SW480 (cell line): ENCODE results near the gene RAD51B.
"Not testable (repeated sequence)": the region's sequence is repeated elsewhere in the genome, so short reads cannot be mapped to it uniquely, and the experiment has no call there.

Experiments used
- DNase-seq: peaks from one replicate; pipeline ENCODE4 v3.0.0-alpha.2; 2016; ENCODE audit warnings: low spot score

RAD51B gene

DNA sequence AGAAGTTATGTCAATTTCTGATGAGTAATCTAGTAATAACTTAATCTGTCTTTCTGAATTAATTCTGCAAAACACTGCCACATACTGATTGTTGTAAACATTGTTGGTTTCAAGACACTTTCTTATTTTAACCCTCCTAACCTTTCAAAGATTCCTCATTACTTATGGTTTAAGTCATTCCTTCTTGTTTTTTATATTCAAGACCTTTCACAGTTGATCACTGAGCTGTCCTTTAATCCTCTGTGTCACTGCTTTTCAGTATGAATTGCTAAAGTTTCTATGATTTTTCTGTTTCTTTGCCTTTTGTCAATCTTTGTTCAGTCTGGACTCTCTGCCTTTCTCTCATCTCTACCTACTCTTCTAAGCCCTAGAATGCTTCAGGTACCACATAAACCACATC lies 164.7 kb downstream of the RAD51B start:
- DNase-seq = no peak

GRCh38 chr14:67986131-67986841 lies 166.7 kb downstream of the RAD51B start:
- DNase-seq = no peak

GRCh38 chr14:67987606-67988005 lies 168.0 kb downstream of the RAD51B start:
- no peak for DNase-seq

GRCh38 chr14:67988210-67988609 lies 168.6 kb downstream of the RAD51B start:
- not testable (repeated sequence) for DNase-seq

DNA sequence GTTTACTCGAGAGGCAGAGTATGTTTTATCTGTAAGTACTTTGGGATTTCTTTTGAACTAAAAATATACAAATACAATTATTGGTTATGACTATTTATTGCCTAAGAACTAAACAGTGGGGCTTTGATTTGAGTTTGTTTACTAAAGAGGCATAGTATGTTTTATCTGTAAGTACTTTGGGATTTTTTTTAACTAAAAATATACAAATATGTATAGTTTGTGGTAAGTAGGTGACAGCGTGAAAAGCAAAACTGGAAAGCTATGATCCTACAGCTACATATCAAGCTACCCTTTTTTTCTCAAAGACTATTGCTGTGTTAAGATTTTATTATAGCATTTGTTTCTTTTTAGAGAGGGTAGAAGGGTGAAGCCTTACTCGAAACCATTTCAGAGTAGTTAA lies 171.0 kb downstream of the RAD51B start:
- no peak for DNase-seq

DNA sequence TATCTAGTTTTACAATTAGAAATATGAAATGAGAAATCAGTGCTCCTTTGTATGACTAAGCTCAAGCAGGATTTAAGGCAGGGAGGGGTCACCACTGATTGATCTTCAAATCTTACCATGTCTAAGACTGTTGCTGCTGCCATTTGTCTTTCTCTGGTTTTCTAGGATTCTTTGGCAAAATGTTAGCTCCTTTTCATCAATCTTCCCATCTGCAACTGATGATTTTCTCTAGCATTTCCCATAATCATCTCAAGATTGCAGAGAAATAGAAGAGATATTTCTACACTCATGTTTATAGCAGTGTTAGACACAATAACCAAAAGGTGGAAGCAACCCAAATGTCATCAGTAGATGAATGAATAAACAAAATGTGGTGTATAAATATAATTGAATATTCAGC lies 175.0 kb downstream of the RAD51B start:
- DNase-seq = no peak

GRCh38 chr14:67996235-67996634 lies 176.7 kb downstream of the RAD51B start:
- no peak for DNase-seq

DNA sequence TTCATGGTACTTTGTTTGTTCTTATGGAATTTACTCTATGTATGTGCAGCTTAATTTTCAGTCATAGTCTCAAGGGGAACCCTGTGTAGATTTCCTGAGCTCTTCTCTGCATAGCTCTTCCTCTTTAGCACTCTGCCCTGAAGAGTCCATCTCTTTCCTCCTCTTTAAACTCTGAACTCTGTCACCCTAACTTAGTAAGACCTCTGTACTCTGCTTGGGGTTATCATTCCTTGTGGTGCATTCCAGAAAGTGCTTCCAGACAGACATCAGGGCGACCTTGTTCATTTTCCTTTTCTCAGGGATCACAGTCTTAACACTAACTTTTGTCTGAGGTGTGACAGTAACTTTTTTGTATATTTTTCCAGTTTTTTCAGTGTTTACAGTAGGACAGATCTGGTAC lies 179.3 kb downstream of the RAD51B start:
- DNase-seq = no peak

GRCh38 chr14:67999290-67999689 lies 179.7 kb downstream of the RAD51B start:
- no peak for DNase-seq

- peak; percentile 67 for DNase-seq
These were observed 180.3 kb downstream of the RAD51B start for GRCh38 chr14:67999705-68000384.

GRCh38 chr14:68000511-68000910 lies 180.9 kb downstream of the RAD51B start:
- DNase-seq = no peak

GRCh38 chr14:68008491-68008890 lies 188.9 kb downstream of the RAD51B start:
- DNase-seq = no peak

DNA sequence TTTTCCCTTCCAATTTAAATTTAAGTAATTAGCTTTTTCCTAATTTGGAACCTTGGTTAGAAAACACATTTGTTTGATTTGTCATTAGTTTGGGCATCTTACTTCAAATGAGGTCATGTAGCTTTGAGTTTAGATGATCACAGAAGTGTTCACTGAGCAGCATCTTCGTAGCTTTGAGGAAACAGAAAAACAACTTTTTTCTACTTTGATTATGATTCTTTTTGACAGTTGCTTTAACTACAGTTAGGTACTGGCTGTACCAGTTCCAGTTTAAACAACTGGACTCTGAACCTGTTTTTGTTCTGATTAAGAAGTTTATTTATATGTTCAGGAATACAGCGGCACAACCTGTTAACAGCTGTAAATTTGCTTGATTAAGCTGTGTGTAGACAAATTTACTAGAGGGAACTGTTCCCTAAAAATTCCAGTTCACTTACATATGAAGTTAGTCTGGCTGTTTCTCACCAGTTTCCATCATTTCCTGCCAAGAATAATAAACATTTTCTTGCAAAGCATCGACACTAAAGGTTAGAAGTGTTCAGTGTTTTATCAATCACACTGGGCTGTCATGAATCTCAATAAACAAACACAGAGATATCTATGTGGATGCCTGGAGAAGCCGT lies 191.9 kb downstream of the RAD51B start:
- DNase-seq = no peak

DNA sequence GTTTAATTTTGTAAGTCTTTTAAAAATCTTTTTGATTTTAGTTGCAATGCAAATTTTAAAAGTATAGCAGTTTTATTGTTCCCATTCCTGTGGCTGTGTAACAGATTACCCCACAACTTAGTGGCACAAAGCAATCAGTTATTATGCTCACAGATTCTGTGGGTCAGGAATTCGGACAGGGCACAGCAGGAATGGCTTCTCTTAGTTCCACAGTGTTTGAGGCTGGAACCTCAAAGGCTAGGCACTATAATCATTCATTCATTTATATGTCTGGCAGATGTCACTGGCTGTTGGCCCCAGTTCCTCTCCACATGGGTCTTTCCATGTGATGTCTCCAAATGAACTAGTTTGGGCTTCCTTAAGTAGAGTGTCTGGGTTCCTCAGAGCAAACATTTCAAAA lies 193.3 kb downstream of the RAD51B start:
- DNase-seq = no peak

DNA sequence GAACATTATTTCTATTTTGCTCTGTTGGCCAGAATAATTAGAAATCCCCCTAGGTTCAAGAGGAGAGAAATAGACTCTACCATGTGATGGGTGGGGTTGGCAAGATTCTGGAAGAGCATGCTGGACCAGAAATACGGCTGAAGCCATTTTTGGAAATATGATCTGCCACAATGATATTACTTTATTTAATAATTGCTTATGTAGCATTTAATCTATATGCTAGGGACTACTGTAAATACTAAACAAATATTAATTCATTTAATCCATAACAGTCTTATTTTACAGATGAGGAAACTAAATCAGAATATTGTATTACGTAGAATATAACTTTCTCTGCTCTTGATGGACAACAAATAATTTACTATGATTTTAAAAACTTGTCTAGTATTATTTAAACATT lies 193.7 kb downstream of the RAD51B start:
- no peak for DNase-seq

GRCh38 chr14:68014771-68015170 lies 195.2 kb downstream of the RAD51B start:
- no peak for DNase-seq

DNA sequence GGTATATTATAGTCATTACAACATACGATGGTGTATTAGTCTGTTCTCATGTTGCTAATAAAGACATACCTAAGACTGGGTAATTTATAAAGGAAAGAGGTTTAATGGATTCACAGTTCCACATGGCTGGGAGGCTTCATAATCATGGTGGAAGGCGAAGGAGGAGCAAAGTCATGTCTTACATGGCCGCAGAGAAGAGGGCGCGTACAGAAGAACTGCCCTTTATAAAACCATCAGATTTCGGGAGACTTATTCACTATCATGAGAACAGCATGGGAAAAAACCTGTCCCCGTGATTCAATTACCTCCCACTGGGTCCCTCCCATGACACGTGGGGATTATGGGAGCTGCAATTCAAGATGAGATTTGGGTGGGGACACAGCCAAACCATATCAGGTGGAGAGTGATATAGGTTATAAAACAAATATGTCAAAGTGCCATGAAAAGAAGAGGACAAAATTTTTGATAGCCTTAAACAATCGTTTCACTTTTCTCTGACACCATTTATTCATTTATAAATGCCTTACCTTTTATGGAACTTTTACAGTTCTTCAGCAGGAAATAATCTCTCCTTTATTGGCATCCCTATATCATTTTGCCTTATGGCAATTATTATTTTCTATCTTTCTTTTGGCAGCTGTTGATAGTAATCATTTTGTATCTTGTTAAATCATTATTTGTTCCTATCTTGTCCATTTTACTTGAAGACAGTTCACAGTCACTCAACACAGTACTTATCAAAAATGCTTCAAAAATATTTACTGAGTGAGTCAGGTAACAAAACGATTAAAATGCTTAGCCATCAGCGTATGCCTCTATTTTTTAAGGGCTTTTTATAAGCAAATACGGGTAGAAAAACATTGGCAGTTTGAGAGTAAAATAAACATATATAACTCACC lies 196.0 kb downstream of the RAD51B start:
- DNase-seq = no peak

DNA sequence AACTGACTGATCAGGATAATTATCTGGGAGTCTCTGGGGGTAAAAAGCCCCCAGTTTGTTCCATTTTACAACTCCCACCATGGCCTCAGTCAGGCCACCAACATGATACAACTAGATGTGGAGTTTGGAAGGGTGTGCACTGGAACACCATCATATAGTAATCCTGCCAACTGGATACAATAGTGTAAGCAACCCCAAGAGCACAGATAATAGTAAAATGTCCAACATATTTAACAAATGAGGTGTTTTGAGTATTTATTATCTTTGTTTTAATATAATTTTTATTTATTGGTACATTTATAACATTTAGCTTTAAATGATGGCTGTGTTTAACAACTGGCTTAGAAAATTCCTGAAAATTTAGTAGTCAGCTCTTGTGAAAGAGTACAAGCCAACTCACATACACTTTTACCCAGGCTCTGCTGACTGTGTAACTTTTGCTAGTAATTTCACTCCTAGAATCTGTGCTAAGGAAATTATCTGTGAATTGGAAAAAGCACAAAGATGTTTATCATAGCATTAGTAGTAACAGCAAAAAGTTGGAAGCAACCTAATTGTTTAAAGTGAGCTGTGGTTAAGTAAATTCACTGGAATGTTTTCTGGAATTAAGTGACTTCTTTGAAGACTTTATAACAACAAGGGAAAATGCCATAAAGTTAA lies 196.8 kb downstream of the RAD51B start:
- DNase-seq = no peak

- peak; percentile 64 for DNase-seq
These were observed 199.0 kb downstream of the RAD51B start for GRCh38 chr14:68018598-68018997.

DNA sequence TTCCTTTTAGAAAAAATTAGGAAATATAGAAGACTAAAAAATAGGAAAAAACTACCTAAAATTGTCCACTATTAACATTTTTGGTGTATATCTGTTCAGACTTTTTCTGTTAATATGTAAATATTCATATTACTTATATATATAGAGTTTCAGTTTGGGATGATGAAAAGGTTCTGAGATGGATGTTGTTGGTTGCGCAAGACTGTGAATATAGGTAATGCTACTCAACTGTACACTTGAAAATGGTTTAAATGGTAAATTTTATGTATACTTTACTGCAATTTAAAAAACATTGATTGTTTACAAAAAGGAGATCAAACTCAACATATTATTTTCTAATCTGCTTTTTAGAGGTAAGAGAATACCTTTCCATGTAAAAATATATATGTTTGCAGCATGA lies 200.9 kb downstream of the RAD51B start:
- no peak for DNase-seq

DNA sequence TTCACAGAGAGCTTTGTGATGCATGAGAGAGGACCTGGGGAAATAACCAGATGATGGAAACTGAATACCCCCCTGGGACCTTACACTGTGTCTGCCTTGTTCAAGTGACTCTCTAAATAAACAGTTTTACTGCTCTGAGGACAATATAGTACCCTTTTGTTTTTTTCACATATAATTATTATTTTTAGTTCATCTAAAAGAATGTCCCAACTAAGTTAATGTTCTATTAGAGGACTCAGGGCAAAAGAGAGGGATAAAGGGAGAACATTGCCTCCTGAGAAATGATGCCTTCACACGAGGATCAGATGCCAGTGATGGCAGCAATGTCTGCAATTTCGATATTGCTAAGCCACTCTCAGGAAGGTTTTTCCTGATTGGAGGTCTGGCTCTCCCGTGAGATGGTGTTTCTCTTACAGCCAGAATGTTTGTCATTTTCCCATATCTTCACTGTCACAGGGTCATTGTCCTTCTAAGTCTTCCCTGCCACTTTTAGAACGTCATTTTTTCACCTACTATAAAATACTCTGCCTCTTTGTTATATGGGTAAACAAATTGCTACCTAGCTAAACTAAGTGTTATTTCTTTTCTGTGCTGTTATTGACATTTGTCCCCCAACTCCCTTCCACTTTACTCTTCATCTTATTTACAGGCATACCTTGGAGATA lies 201.6 kb downstream of the RAD51B start:
- DNase-seq = no peak
